Right lobe of liver (tissue), 6 donors: ENCODE data around the gene CACNB4. TPM values are rescaled to one million over a fixed set of nuclear protein-coding genes. Genes with fewer than 3 reads are reported as not detected.

Source experiments
- ATAC-seq, 4 donors: fragments of 200-7000 bp; cut with Tn5 transposase; one replicate each; pipeline ENCODE4 v1.9.1; 2020; ENCODE audit warnings: mild to moderate bottlenecking in 4 of 4, moderate library complexity in 4 of 4
- DNase-seq, 3 donors: peaks; one replicate each; pipeline ENCODE4 v3.0.0-alpha.2; 2020
- H3K27ac ChIP-seq, 3 donors: fragments of 200-600 bp; one replicate each; pipeline ENCODE4 v1.8.0; 2022
- H3K27me3 ChIP-seq, 2 donors: fragments of 200-600 bp; one replicate each; pipeline ENCODE4 v1.8.0; 2022
- H3K36me3 ChIP-seq, 4 donors: fragments of 200-600 bp; sonication (generic) in 1 of 4; one replicate each; pipeline versions ENCODE4 v1.5.1 to v1.8.0; 2017 to 2022; ENCODE audit warnings: control low read depth in 1 of 4
- H3K4me1 ChIP-seq, 4 donors: fragments of 200-600 bp; sonication (generic) in 1 of 4; one replicate each; pipeline versions ENCODE4 v1.5.1 to v1.8.0; 2017 to 2022; ENCODE audit warnings: control low read depth in 1 of 4
- H3K4me3 ChIP-seq, 3 donors: fragments of 200-600 bp; one replicate each; pipeline ENCODE4 v1.8.0; 2022
- H3K9me3 ChIP-seq, 4 donors: fragments of 200-600 bp; sonication (generic) in 1 of 4; one replicate each; pipeline versions ENCODE4 v1.5.1 to v1.8.0; 2017 to 2022; ENCODE audit warnings: control low read depth in 1 of 4
- CTCF ChIP-seq, 4 donors: fragments of 200-600 bp in 3 of 4; fragments of 450-650 bp in 1 of 4; IDR thresholded peaks; one replicate each; pipeline versions ENCODE4 v1.5.1 to v1.8.0; 2016 to 2022; ENCODE audit warnings: antibody characterized with exemption in 4 of 4, mild to moderate bottlenecking in 2 of 4
- POLR2A ChIP-seq: fragments of 450-650 bp; IDR thresholded peaks from one replicate; pipeline ENCODE4 v1.6.1; 2017; ENCODE audit warnings: antibody characterized with exemption, mild to moderate bottlenecking
- WGBS: methylation state at CpG from one replicate; pipeline ENCODE4 v1.1.6; 2018; ENCODE audit warnings: low coverage, low lambda C conversion rate; ENCODE audit not compliant: insufficient coverage; ENCODE audit errors: missing lambda C conversion rate; 5-methylcytosine and 5-hydroxymethylcytosine counted together
- intact Hi-C, 2 donors: fragments of 100-400 bp; cut with DNase I; formaldehyde crosslinking; loops; one replicate each; pipeline versions ENCODE4 v1.11.2 to v1.14.1; 2022
- total RNA-seq, 6 experiments: library from RNA; depleted of rRNA in 2 of 6; stranded (reverse); fragments of >200 nt in 2 of 6; fragmentation: NEBNext Ultra II Directional in 3 of 6; extraction: Animal tissue kit (Norgen Biotek cat#: 25700) in 3 of 6; gene quantifications; one replicate each; pipeline versions ENCODE4 v1.1.0 to v1.2.4, GENCODE V29; 2016 to 2023
- donor health status: DM: no; HTN: yes; CAD: no.
- donor health status: DM: no; HTN: no; CAD: no.
- donor health status: DM: no; HTN: no; CAD: no.
- donor health status: DM: no; HTN: yes; CAD: no.
- donor health status: DM: no; HTN: yes; CAD: no.

The CACNB4 gene
- total RNA-seq, 6 experiments from 2014 or later = 0.06 to 0.49 (median 0.25) TPM

DNA sequence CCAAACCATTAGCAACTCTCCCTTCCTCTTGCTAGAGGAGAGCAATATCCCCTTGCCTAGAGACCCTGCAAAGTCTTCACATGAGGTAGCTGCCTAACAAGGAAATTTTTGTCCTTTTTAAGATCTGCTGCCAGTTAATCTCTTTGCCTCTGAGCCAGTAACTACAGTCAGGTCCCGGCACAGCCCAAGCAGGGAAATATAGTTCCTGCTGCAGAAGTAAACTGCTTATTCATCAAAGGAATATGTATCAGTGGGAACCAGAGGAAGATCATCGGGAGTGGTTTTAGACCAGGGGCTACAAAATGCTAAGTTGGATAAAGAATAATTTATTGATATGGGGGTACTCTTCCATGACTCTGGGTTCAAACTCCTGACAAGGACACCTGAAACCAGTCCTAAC is 30.6 kb downstream of the CACNB4 start:
- Histone ChIP-seq H3K4me3 (no peak overlapping the region), H3K27ac (no peak overlapping the region), H3K27me3 (no peaks in the 10 kb centered on the region), H3K4me1 (no peaks in the 10 kb centered on the region), H3K9me3 (no peaks in the 10 kb centered on the region), H3K36me3 (no peaks in the 10 kb centered on the region)
- DNase-seq (no peak), ATAC-seq (no peak)
- intact Hi-C loops = no loop called here
- no peak for TF ChIP-seq CTCF (IDR thresholded peaks at IDR 0.05)
- no peak for TF ChIP-seq POLR2A
- 60% methylated on average over 2 of the region's 2 CpGs for WGBS

DNA sequence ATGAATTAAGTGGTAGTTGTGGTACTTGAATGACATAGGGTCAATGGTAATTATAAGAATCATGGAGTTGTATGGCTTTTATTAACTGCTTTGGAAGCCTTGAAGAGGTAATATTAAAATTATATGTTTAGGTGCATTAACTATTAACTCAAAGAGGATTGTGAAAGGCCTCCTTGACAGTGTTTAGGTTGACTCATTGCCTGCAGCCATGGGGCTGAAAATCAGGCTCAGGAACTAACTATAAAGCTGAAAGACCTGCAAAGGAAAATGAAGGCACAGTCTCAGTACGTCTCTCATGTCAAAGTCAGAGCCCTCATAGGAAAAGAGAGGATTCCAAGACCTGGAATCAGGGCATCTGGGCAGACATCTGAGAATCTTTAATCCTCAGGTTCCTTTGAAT is 31.0 kb downstream of the CACNB4 start:
- H3K4me1 ChIP-seq = no peaks in the 10 kb centered on the region
- no peak overlapping the region for H3K27ac ChIP-seq

DNA sequence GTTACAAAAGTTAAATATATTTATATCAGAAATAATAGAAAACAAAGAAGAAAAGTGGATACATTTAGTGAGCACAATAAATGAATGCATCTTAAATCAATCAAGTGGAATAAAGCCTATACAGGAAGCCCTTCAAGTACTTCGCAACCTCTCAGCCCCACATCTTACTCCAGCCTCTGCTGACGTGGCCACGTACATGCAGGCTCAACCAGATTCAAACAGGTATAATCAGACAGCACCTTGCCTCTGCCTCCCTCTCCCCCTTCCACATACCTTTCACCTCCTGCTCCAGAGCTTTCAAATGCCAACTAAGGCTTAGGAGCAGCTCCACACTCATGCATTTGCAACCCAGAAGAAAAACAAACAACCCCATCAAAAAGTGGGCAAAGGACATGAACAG is 32.9 kb downstream of the CACNB4 start:
- Histone ChIP-seq H3K36me3 (no peaks in the 10 kb centered on the region), H3K4me3 (no peak overlapping the region), H3K4me1 (no peaks in the 10 kb centered on the region), H3K27me3 (no peaks in the 10 kb centered on the region), H3K27ac (no peak overlapping the region), H3K9me3 (no peaks in the 10 kb centered on the region)
- WGBS = 75% methylated on average over 3 of the region's 3 CpGs
- intact Hi-C loops = no loop called here
- TF ChIP-seq POLR2A = no peak
- DNase-seq = no peak
- no peak for ATAC-seq

More for the DNA sequence above, 31.0 kb downstream of the CACNB4 start:
- Histone ChIP-seq H3K4me3 (no peak overlapping the region), H3K27me3 (no peaks in the 10 kb centered on the region), H3K9me3 (no peaks in the 10 kb centered on the region), H3K36me3 (no peaks in the 10 kb centered on the region)
- no CpG with 5 or more reads among the region's 1 CpG for WGBS
- no peak for DNase-seq
- TF ChIP-seq POLR2A (no peak), CTCF (IDR thresholded peaks at IDR 0.05) (no peak)
- intact Hi-C loops = no loop called here
- no peak for ATAC-seq

GRCh38 chr2:152064001-152064400 is 34.8 kb downstream of the CACNB4 start:
- Histone ChIP-seq H3K4me1 (no peaks in the 10 kb centered on the region), H3K27me3 (no peaks in the 10 kb centered on the region), H3K9me3 (no peaks in the 10 kb centered on the region), H3K36me3 (no peaks in the 10 kb centered on the region), H3K27ac (no peak overlapping the region), H3K4me3 (no peak overlapping the region)
- intact Hi-C loops = no loop called here
- no peak for TF ChIP-seq CTCF (IDR thresholded peaks at IDR 0.05)
- TF ChIP-seq POLR2A = no peak
- no peak for ATAC-seq
- WGBS = 39% methylated on average over 3 of the region's 3 CpGs
- no peak for DNase-seq

DNA sequence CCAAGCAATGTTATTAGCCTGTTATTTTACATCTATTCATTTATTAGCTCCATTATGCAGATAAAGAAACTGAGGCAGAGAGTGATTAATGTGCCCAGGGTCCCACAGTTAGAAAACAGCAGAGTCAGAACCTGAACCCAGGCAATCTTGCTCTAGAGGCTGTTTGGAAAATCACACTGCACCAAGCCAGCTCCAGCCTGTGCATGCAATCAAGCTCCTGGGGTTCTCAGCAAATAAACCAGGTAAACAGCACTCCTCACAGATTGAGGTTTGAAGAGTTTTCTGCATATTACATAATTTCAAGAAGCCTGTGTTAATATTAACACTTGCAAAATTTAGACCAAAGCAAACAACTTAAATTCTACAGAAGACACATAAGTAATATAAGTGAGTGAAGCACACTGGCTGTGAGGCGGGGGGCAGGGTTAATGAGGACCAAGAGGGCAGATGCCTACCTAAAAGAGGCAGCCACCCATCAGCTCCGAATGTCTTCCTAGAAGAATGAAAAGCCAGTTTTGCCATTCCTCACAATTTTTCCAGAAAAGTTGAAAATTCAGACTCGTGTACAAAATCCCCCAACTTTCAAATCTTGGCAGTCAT is 35.4 kb downstream of the CACNB4 start:
- Histone ChIP-seq H3K4me3 (no peak overlapping the region), H3K9me3 (no peaks in the 10 kb centered on the region), H3K27ac (no peak overlapping the region), H3K4me1 (no peaks in the 10 kb centered on the region), H3K27me3 (no peaks in the 10 kb centered on the region), H3K36me3 (no peaks in the 10 kb centered on the region)
- TF ChIP-seq POLR2A = no peak
- no peak for TF ChIP-seq CTCF (IDR thresholded peaks at IDR 0.05)
- DNase-seq = no peak
- WGBS = 51% methylated on average over 3 of the region's 3 CpGs
- ATAC-seq = no peak
- intact Hi-C loops = no loop called here
